Stomach (tissue), 4 donors: Measurements from ENCODE around the gene BLOC1S4.

Source experiments
- EP300 ChIP-seq: sonication (generic); formaldehyde crosslinking; IDR thresholded peaks from one replicate; pipeline ENCODE4 v1.6.1; 2017; ENCODE audit warnings: antibody characterized with exemption
- POLR2A ChIP-seq, 4 donors: fragments of 450-650 bp; IDR thresholded peaks; one replicate each; pipeline ENCODE4 v1.6.1; 2016; ENCODE audit warnings: antibody characterized with exemption in 4 of 4, control low read depth in 2 of 4, mild to moderate bottlenecking in 1 of 4, moderate library complexity in 1 of 4
- TF ChIP-seq, protein P1 (sequence below), 7 experiments: fragments of 450-650 bp in 4 of 7; fragments of 200-600 bp in 3 of 7; sonication (generic) in 3 of 7; IDR thresholded peaks; one replicate each; pipeline ENCODE4 v1.5.1; 2016 to 2019; ENCODE audit warnings: antibody characterized with exemption in 7 of 7, control low read depth in 2 of 7, mild to moderate bottlenecking in 1 of 7

DNA sequence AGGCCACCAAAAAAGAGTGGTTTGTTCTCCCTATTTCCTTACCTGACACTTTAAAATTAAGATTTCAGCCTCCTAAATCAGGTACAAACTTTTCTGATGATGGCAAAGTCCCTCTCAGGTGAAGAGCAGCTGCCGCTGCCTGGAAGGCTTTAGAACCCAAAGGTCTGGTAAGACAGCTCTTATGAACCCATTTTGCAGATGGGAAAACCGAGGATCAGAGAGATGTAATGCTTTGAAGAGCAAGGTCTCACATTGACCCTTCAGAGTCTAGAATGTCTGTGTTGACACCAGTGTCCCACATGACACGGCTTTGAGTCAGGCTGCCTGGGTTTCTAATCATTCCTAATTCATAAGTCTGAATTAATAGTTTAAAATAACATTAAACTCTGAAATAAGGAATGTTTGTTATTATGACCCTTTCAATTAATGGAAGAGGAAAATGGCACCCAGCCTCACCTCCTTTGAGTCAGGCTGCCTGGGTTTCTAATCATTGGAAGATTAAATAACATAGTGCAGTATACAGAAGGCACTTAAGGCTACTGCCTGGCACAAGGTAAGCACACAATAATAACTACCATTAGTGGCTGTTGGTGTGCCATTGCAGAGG, 38.6 kb downstream of the BLOC1S4 start:
- no peak for TF ChIP-seq EP300
- TF ChIP-seq, protein P1, sequence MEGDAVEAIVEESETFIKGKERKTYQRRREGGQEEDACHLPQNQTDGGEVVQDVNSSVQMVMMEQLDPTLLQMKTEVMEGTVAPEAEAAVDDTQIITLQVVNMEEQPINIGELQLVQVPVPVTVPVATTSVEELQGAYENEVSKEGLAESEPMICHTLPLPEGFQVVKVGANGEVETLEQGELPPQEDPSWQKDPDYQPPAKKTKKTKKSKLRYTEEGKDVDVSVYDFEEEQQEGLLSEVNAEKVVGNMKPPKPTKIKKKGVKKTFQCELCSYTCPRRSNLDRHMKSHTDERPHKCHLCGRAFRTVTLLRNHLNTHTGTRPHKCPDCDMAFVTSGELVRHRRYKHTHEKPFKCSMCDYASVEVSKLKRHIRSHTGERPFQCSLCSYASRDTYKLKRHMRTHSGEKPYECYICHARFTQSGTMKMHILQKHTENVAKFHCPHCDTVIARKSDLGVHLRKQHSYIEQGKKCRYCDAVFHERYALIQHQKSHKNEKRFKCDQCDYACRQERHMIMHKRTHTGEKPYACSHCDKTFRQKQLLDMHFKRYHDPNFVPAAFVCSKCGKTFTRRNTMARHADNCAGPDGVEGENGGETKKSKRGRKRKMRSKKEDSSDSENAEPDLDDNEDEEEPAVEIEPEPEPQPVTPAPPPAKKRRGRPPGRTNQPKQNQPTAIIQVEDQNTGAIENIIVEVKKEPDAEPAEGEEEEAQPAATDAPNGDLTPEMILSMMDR (IDR thresholded peaks at IDR 0.05), result no peak
- no peak for TF ChIP-seq POLR2A (IDR thresholded peaks at IDR 0.05)
